ENCODE data around the gene FBXO44.

The FBXO44 gene

DNA sequence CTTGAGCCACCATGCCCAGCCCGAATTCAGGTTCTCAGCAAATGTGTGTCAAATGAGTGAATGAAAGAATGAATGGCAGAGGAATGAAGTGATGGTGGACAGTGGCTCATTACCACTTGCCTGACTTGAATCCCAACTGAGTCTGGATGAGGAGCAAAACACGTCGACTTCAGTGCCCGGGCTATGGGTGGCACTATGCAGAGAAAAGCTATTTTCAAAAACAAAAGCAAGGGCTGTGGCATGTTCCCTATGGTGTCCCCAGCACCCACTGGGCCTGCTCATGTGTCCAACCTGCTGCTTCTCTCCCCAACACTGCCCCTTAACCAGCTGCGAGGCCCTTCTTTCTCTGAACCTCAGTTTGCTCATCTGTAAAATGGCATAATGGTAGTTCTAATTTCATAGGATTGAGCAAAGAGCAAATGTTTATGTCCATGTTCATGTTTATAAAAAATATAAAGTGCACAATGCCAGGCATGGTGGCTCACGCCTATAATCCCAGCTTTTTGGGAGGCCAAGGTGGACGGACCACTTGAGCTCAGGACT, 30.6 kb downstream of the FBXO44 start:
- TF ChIP-seq, protein P1, sequence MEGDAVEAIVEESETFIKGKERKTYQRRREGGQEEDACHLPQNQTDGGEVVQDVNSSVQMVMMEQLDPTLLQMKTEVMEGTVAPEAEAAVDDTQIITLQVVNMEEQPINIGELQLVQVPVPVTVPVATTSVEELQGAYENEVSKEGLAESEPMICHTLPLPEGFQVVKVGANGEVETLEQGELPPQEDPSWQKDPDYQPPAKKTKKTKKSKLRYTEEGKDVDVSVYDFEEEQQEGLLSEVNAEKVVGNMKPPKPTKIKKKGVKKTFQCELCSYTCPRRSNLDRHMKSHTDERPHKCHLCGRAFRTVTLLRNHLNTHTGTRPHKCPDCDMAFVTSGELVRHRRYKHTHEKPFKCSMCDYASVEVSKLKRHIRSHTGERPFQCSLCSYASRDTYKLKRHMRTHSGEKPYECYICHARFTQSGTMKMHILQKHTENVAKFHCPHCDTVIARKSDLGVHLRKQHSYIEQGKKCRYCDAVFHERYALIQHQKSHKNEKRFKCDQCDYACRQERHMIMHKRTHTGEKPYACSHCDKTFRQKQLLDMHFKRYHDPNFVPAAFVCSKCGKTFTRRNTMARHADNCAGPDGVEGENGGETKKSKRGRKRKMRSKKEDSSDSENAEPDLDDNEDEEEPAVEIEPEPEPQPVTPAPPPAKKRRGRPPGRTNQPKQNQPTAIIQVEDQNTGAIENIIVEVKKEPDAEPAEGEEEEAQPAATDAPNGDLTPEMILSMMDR (IDR thresholded peaks at IDR 0.05; ENCODE audit: control insufficient read depth, extremely low read depth, insufficient read depth), result no peak
- DNase-seq (ENCODE audit: low read depth), result no peak
- H3K4me3 ChIP-seq (ENCODE audit: low read depth, low read length), result no peak overlapping the region

DNA sequence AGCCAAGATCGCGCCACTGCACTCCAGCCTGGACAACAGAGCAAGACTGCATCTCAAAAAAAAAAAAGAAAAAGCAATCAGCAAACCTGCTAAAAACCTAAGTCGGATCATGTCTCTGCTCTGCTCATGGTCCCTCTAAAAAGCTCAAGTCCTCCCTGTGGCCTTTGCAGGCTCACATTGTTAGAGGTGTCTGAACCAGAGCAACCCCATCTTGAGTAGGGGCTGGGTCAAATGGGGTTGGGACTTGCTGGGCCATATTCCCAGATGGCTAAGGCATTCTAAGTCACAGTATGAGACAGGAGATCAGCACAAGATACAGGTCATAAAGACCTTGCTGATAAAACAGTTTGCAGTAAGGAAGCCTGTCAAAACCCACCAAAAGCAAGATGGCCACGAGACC, 33.8 kb downstream of the FBXO44 start:
- DNase-seq (ENCODE audit: low read depth), result no peak
- H3K4me3 ChIP-seq (ENCODE audit: low read depth, low read length), result no peak overlapping the region
- TF ChIP-seq, protein P1 (IDR thresholded peaks at IDR 0.05; ENCODE audit: control insufficient read depth, extremely low read depth, insufficient read depth), result no peak

DNA sequence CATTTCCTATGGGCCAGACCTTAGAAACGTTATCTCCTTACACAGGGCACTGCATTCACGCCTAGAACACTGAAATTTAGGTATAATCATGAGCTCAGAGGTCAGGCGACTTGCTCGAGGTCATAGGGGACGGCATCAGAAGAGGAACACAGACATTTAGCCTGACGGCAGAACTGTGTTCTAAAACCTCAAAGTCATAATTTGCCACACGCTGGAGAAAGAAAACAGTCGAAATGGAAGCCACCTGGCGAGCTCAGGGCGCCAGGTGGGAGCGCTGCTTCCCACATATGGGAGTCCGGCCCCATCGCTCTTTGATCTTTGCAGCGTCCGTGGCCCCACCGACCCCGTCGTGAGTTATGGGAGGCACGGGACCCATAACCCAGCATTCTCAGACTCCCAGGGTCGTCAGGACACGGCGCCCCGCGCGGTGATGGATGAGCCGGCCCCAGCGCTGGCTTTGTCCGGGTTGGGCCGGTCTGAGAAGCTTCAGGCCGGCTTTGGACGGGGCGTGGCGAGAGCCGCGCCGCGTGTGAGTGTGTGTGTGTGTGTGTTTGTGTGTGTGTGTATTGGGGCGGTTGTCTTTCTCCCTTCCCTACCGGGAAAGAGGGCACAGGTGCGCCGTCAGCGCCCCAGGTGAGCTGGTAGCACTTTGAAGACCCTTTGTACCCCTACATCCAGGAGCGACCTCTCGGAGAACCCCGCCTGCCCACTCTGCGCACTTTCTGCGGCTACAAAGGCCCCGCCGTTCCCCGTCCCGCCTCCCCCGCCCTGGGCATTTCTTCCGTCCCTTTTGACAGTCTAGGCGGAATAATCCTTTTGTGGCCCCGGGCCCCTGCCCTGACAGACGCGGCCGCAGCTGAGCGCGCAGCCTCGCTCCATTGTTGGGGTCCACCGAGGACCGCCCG, 36.0 kb downstream of the FBXO44 start:
- TF ChIP-seq, protein P1 (IDR thresholded peaks at IDR 0.05; ENCODE audit: control insufficient read depth, extremely low read depth, insufficient read depth), result no peak
- peak overlapping the region; percentile 39 for H3K4me3 ChIP-seq (ENCODE audit: low read depth, low read length)
- no peak for DNase-seq (ENCODE audit: low read depth)

DNA sequence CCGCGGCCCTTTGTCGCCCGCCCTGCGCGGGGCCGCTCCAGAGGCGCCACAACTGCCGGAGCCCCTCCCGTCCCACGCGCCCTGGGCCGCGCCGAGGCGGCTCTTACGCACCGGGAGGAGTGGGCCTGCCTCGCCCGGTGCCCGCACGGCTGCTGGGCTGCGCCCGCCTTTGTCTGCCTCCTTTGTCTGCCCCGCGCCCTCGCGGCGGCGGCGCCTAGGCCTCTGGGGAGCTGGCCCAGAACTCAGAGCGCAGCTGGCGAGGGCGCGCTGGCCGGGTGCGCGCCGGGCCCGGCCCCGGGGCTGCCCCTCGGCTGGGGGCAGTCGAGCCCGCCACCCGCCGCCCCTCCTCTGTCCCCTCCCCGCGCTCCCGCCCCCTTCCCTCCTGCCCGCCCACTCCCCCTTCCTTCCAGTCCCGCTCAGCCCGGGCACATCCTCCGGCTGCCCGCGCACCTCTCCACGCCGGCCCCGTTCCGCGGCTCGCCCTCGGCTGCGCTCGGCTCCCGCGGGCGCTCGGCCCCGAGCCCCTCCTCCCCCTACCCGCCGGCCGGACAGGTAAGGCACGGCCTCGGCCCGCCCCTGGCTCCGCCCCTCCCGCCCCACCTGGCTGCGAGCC, 36.7 kb downstream of the FBXO44 start, which contains the start of gene DRAXIN:
Gene DRAXIN (plus strand): TSS at position 409 of the 613 bp plus-strand sequence. CDS start 14,549 bp downstream, outside the sequence.
- TF ChIP-seq, protein P1 (IDR thresholded peaks at IDR 0.05; ENCODE audit: control insufficient read depth, extremely low read depth, insufficient read depth), result no peak
- H3K4me3 ChIP-seq (ENCODE audit: low read depth, low read length), result peak within 1 kb of the TSS; percentile 39
- DNase-seq (ENCODE audit: low read depth), result no peak

DNA sequence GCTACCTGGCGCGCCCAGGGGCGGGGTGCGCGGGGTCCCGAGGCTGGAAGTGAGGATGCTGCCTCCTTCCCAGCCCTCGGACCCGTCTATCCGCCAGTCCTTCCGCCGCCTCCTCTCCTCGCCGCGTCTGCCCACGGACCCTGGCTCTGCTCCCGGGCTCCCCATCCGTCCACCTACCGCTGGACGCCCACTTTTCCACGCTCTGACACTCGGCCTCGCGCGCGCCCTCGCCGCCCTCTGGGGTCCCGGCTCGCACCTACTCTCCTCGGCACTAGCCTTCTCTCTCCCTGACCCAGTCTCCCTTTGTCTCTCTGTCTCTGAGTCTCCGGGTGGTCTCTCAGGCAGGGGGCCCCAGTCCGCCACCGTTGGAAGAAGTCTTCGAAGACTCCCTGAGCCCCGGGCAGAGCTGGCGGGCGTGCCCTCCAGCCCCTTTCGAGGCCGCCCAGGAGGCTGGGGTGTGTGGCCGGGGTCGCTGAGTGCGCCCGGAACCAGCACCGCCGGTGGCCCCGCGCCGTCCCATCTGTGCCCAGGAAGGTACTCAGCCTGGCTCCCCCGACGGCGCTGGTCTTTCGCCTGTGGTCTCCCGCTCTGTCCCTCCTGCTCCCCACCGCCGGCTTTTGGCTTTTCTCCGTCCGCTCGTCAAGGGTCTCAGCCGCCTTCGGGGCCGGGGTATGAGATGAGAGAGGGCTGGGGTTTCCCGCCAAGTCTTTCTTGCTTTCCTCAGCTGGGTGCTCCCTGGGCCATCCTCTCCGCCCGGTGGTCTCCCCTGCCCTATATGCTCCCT, 37.4 kb downstream of the FBXO44 start:
- TF ChIP-seq, protein P1 (IDR thresholded peaks at IDR 0.05; ENCODE audit: control insufficient read depth, extremely low read depth, insufficient read depth), result no peak
- no peak for DNase-seq (ENCODE audit: low read depth)
- H3K4me3 ChIP-seq (ENCODE audit: low read depth, low read length), result no peak overlapping the region

DNA sequence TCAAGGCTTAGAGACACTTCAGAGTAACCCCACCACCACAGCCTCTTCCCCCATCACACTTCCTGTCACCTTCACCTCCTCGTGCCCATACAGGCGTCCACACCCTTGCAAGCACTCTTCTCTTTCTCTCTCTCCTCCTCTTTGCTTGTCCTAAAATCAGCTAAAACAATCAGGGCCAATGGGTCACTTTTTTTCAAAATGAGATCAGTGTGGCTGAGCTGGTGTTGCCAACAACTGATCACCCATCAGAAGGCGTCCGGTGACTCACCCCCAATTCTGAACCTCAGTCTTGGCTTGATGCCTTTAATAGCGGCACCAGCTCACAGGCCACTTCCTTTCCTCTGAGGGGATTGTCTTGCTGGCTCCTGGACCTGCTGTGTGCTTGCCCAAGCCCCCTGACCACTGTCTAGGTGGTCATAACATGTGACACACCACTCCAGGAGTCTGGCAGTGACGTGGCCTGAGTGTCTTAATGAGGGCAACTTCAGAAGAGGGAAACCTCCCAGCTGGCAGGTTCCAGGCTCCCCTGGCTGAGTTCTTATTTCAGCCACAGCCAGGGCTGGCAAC, 38.4 kb downstream of the FBXO44 start:
- H3K4me3 ChIP-seq (ENCODE audit: low read depth, low read length), result no peak overlapping the region
- DNase-seq (ENCODE audit: low read depth), result no peak
- TF ChIP-seq, protein P1 (IDR thresholded peaks at IDR 0.05; ENCODE audit: control insufficient read depth, extremely low read depth, insufficient read depth), result no peak

Measured in LNCaP clone FGC (cell line).